Karpas-422 (cell line): ENCODE measurements around the gene PCDHGA4. TPM values are rescaled to one million over a fixed set of nuclear protein-coding genes. Genes with fewer than 3 reads are reported as not detected.

Source experiments
- DNase-seq: peaks from one replicate; pipeline ENCODE4 v3.0.0-alpha.2; 2015
- H2AFZ ChIP-seq: fragments of 200-600 bp; sonication (generic); 2 replicates; pipeline ENCODE4 v1.6.1; 2014; ENCODE audit warnings: antibody characterized with exemption, low read length, mixed read lengths
- H3K27ac ChIP-seq: fragments of 200-600 bp; sonication (generic); 2 replicates; pipeline ENCODE4 v1.5.1; 2014; ENCODE audit warnings: mild to moderate bottlenecking, low read length, moderate library complexity
- H3K27me3 ChIP-seq: fragments of 200-600 bp; sonication (generic); 2 replicates; pipeline ENCODE4 v1.6.1; 2014; ENCODE audit warnings: low read length, mixed read lengths
- H3K36me3 ChIP-seq: fragments of 200-600 bp; sonication (generic); 2 replicates; pipeline ENCODE4 v1.6.1; 2014; ENCODE audit warnings: low read length, mixed read lengths; ENCODE audit not compliant: insufficient read depth
- H3K4me1 ChIP-seq: fragments of 200-600 bp; sonication (generic); 2 replicates; pipeline ENCODE4 v1.6.1; 2014; ENCODE audit warnings: mild to moderate bottlenecking, low read length, mixed read lengths
- H3K4me2 ChIP-seq: fragments of 200-600 bp; sonication (generic); 2 replicates; pipeline ENCODE4 v1.6.1; 2014; ENCODE audit warnings: low read length, low read depth, mild to moderate bottlenecking; ENCODE audit not compliant: poor library complexity, severe bottlenecking
- H3K4me3 ChIP-seq: fragments of 200-600 bp; sonication (generic); 2 replicates; pipeline ENCODE4 v1.5.1; 2014; ENCODE audit warnings: mild to moderate bottlenecking, antibody characterized with exemption, low read length, mixed read lengths
- H3K79me2 ChIP-seq: fragments of 200-600 bp; sonication (generic); 2 replicates; pipeline ENCODE4 v1.6.1; 2014; ENCODE audit warnings: mild to moderate bottlenecking, low read length, mixed read lengths
- H3K9ac ChIP-seq: fragments of 200-600 bp; sonication (generic); 2 replicates; pipeline ENCODE4 v1.6.0; 2014; ENCODE audit warnings: low read length
- H3K9me2 ChIP-seq: fragments of 200-600 bp; sonication (generic), shearing (Covaris generic); replicated peaks from 2 replicates; pipeline ENCODE4 v1.6.0; 2014; ENCODE audit warnings: mild to moderate bottlenecking, low read length, moderate library complexity; ENCODE audit not compliant: insufficient read depth
- H3K9me3 ChIP-seq: fragments of 300-700, 200-600 bp; sonication (generic); 2 replicates; pipeline ENCODE4 v1.6.1; 2014; ENCODE audit warnings: low read length, mixed read lengths
- H4K20me1 ChIP-seq: fragments of 200-600 bp; sonication (generic); 2 replicates; pipeline ENCODE4 v1.6.1; 2014; ENCODE audit warnings: mild to moderate bottlenecking, antibody characterized with exemption, low read length, low read depth; ENCODE audit not compliant: insufficient read depth
- total RNA-seq: library from RNA; depleted of rRNA; stranded (reverse); fragments of >200 nt; shearing (Covaris generic); gene quantifications from 2 replicates; pipeline ENCODE4 v1.2.3, GENCODE V29; 2014; ENCODE audit warnings: low replicate concordance

Gene PCDHGA4
- total RNA-seq, 1 experiment from 2014 or later = 13.5 TPM

DNA sequence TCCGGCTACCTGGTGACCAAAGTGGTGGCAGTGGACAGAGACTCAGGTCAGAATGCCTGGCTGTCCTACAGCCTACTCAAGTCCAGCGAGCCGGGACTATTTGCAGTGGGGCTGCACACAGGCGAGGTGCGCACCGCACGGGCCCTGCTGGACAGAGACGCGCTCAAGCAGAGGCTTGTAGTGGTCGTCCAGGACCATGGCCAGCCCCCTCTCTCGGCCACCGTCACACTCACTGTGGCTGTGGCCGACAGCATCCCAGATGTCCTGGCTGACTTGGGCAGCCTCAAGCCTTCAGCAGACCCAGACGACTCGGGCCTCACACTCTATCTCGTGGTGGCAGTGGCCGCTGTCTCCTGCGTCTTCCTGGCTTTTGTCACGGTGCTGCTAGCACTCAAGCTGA, 2.1 kb downstream of the PCDHGA4 start:
- no peaks in the 10 kb centered on the region for H4K20me1 ChIP-seq
- H3K4me1 ChIP-seq = peaks cover 24% of the 10 kb centered on the region
- no peaks in the 10 kb centered on the region for H3K27me3 ChIP-seq
- peaks cover 38% of the 10 kb centered on the region for H3K79me2 ChIP-seq
- peaks cover 28% of the 10 kb centered on the region; the same call in 1 of the 2 replicates for H3K36me3 ChIP-seq
- H3K9me3 ChIP-seq = peaks cover 19% of the 10 kb centered on the region
- no peak for DNase-seq
- H3K4me2 ChIP-seq = no peak overlapping the region
- H3K27ac ChIP-seq = no peak overlapping the region
- no peaks in the 10 kb centered on the region for H3K9me2 ChIP-seq
- H2AFZ ChIP-seq = no peak overlapping the region
- H3K4me3 ChIP-seq = no peak overlapping the region
- H3K9ac ChIP-seq = no peak overlapping the region

DNA sequence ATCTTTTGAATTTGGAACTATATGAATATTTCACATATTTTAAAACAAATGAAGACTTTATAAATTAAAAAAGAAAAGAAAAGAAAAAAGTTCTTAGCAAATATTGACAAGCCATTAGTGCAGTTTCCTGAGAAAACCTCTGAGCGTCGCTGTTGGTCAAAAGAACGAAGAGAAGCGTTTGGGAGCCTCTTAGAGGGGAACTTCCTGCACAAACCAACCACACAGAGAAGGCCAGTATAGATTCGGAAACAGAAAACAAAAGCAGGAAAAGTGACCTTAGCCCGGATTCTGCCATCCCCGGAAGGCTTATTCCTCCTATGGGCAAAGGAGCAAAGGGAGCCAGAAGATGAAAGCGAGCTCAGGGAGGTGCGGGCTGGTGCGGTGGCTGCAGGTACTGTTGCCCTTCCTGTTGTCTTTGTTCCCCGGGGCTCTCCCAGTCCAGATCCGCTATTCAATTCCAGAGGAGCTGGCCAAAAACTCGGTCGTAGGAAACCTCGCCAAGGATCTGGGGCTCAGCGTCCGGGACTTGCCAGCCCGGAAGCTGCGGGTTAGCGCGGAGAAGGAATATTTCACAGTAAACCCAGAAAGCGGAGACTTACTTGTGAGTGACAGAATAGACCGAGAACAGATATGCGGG, 5.1 kb downstream of the PCDHGA4 start, which contains the start of gene PCDHGB2:
TSS of gene PCDHGB2 (plus strand) at position 205 of the 637 bp plus-strand sequence. CDS start at position 347, 142 bp downstream.
- Histone ChIP-seq H3K4me2 (peak within 1 kb of the TSS; percentile 70), H3K4me1 (peaks cover 39% of the 10 kb centered on the region), H3K9ac (peak within 1 kb of the TSS; percentile 70), H3K9me3 (peaks cover 28% of the 10 kb centered on the region), H3K27ac (peak within 1 kb of the TSS; percentile 67), H3K27me3 (no peaks in the 10 kb centered on the region), H3K4me3 (peak within 1 kb of the TSS; percentile 67), H3K79me2 (peaks cover 35% of the 10 kb centered on the region), H4K20me1 (no peaks in the 10 kb centered on the region), H3K36me3 (peaks cover 30% of the 10 kb centered on the region), H2AFZ (0 out of 2 replicates have a peak within 1 kb of the TSS, but pooled peaks have one; percentile 39), H3K9me2 (no peaks in the 10 kb centered on the region)
- DNase-seq = peak; percentile 87

DNA sequence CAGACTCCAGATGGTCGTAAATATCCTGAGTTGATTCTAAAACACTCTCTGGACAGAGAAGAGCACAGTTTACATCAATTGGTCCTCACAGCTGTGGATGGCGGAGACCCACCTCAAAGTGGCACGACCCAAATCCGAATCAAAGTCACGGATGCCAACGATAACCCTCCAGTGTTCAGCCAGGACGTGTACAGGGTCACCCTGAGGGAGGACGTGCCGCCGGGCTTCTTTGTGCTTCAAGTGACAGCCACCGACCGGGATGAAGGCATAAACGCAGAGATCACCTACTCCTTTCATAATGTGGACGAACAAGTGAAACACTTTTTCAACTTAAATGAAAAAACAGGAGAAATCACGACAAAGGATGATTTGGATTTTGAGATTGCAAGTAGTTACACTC, 5.9 kb downstream of the PCDHGA4 start:
- Histone ChIP-seq H3K27ac (peak overlapping the region; percentile 67; the same call in 1 of the 2 replicates), H3K4me2 (peak overlapping the region; percentile 70), H3K9me2 (no peaks in the 10 kb centered on the region), H3K9me3 (peaks cover 21% of the 10 kb centered on the region; the same call in 1 of the 2 replicates), H3K27me3 (no peaks in the 10 kb centered on the region), H2AFZ (no peak overlapping the region), H3K4me3 (peak overlapping the region; percentile 67; the same call in 1 of the 2 replicates), H3K79me2 (peaks cover 35% of the 10 kb centered on the region), H3K4me1 (peaks cover 39% of the 10 kb centered on the region), H4K20me1 (no peaks in the 10 kb centered on the region), H3K9ac (peak overlapping the region; percentile 70; the same call in 1 of the 2 replicates), H3K36me3 (peaks cover 29% of the 10 kb centered on the region)
- DNase-seq = no peak

DNA sequence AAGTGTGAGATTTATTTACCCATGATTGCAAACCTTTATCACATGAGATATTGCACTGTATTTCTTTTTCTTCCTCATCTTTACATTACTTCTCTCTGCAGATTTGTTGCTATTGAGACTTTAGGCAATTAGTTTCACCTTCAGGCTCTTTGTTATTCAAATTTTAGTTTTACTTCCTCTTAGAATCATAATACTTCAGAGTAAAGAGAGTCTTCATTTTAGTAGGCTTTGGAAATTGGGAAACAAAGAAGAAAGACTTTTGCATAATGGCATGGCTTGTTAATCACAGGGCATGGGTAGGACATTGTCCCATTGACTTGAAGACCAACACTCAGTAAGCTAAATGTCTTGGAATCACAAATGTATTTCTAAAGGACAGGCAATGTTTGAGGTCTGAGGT, 7.9 kb downstream of the PCDHGA4 start:
- peak; percentile 70 for DNase-seq
- Histone ChIP-seq H3K9me3 (peaks cover 24% of the 10 kb centered on the region; the same call in 1 of the 2 replicates), H3K4me1 (peaks cover 40% of the 10 kb centered on the region), H3K27me3 (no peaks in the 10 kb centered on the region), H3K27ac (peak overlapping the region; percentile 90), H3K36me3 (peaks cover 29% of the 10 kb centered on the region), H3K9me2 (no peaks in the 10 kb centered on the region), H2AFZ (no peak overlapping the region), H4K20me1 (no peaks in the 10 kb centered on the region), H3K79me2 (peaks cover 28% of the 10 kb centered on the region), H3K9ac (no peak overlapping the region), H3K4me3 (peak overlapping the region; percentile 25; the same call in 1 of the 2 replicates), H3K4me2 (peak overlapping the region; percentile 42)

DNA sequence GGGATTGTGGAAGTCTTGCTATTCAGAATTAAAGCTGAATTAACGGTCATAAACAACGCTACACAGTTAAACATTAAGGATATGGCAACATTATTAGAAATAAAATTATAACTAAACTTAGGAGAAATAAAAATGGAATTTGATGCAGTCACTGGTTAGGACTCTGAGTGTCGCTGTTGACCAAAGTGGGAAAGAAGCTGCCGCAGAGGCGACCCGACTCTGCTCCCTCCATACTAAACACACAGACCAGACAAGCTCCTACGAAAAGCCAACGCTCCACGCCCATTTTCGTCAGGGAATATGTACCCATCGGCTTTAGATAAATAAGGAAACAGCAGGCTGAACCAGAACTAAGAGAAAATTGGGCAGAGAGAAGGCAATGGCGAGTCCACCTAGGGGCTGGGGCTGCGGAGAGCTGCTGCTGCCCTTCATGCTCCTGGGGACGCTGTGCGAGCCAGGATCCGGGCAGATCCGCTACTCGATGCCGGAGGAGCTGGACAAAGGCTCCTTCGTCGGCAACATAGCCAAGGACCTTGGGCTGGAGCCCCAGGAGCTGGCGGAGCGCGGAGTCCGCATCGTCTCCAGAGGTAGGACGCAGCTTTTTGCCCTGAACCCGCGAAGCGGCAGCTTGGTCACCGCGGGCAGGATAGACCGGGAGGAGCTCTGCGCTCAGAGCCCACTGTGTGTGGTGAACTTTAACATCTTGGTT, 9.3 kb downstream of the PCDHGA4 start, which contains the start of gene PCDHGA5:
TSS of gene PCDHGA5 (plus strand) at position 211 of the 709 bp plus-strand sequence. CDS start at position 380, 169 bp downstream.
- Histone ChIP-seq H3K36me3 (peaks cover 24% of the 10 kb centered on the region), H2AFZ (no peak within 1 kb of the TSS), H3K9me3 (peaks cover 24% of the 10 kb centered on the region; the same call in 1 of the 2 replicates), H3K27ac (peak within 1 kb of the TSS; percentile 90), H3K4me2 (peak within 1 kb of the TSS; percentile 42), H3K9me2 (no peaks in the 10 kb centered on the region), H3K79me2 (peaks cover 31% of the 10 kb centered on the region), H3K4me3 (0 out of 2 replicates have a peak within 1 kb of the TSS, but pooled peaks have one; percentile 25), H3K27me3 (no peaks in the 10 kb centered on the region), H3K9ac (no peak within 1 kb of the TSS), H4K20me1 (no peaks in the 10 kb centered on the region), H3K4me1 (peaks cover 40% of the 10 kb centered on the region)
- DNase-seq = no peak

DNA sequence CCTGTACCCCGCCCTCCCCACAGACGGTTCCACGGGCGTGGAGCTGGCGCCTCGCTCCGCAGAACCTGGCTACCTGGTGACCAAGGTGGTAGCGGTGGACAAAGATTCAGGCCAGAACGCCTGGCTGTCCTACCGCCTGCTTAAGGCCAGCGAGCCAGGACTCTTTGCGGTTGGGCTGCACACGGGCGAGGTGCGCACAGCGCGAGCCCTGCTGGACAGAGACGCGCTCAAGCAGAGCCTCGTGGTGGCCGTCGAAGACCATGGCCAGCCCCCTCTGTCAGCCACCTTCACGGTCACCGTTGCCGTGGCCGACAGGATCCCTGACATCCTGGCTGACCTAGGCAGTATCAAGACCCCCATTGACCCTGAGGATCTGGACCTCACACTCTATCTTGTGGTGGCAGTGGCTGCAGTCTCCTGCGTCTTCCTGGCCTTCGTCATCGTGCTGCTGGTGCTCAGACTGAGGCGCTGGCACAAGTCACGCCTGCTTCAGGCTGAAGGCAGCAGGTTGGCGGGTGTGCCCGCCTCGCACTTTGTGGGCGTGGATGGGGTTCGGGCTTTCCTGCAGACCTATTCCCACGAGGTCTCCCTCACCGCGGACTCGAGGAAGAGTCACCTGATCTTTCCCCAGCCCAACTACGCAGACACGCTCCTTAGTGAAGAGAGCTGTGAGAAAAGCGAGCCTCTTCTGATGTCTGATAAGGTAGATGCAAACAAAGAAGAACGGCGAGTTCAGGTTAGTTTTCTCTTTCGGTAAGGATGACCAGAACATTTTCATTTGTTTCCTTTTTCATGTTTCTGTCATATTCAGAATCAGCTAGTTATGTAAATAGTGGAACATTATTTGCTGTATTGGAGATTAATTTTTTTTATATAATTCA, 11.4 kb downstream of the PCDHGA4 start:
- no peak for DNase-seq
- Histone ChIP-seq H4K20me1 (no peaks in the 10 kb centered on the region), H3K4me1 (peaks cover 42% of the 10 kb centered on the region), H3K9me2 (no peaks in the 10 kb centered on the region), H3K79me2 (peaks cover 28% of the 10 kb centered on the region), H3K9me3 (peaks cover 27% of the 10 kb centered on the region), H3K4me2 (no peak overlapping the region), H3K27me3 (no peaks in the 10 kb centered on the region), H2AFZ (no peak overlapping the region), H3K27ac (no peak overlapping the region), H3K36me3 (peaks cover 29% of the 10 kb centered on the region), H3K4me3 (no peak overlapping the region), H3K9ac (no peak overlapping the region)

DNA sequence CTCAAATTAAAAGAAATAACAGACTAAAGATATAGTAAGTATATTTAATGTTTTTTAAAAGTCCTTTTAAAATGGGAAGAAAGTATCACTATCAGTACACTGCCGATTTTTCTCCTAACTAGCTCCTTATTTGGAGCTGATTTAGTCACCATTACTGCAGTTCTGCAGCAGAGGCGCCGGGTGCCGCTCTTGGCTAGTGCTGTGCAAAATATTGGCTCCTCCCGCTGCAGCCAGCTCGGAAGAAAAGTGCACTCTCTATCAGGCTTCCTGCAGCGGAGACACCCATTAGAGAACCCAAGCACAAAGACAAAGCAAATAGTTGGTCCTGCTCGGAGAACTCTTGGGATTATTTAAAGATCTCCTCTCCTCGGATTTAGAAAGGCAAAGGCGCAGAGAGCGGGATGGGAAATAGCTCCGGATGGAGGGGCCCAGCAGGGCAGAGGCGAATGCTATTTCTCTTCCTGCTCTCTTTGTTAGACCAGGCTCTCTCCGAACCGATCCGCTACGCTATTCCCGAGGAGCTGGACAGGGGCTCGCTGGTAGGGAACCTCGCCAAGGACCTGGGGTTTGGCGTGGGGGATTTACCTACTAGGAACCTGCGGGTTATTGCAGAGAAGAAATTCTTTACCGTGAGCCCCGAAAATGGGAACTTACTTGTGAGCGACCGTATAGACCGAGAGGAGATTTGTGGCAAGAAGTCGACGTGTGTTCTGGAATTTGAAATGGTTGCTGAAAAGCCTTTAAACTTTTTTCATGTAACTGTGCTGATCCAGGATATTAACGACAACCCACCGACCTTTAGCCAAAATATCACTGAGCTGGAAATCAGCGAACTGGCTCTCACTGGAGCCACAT, 15.4 kb downstream of the PCDHGA4 start, which contains the start of gene PCDHGB3:
TSS of gene PCDHGB3 (plus strand) at position 249 of the 855 bp plus-strand sequence. CDS start at position 402, 153 bp downstream.
- H3K79me2 ChIP-seq = peaks cover 51% of the 10 kb centered on the region
- peak within 1 kb of the TSS; percentile 62 for H3K4me3 ChIP-seq
- H2AFZ ChIP-seq = peak within 1 kb of the TSS; percentile 31
- peak; percentile 95 for DNase-seq
- peaks cover 26% of the 10 kb centered on the region for H3K4me1 ChIP-seq
- no peaks in the 10 kb centered on the region for H3K9me2 ChIP-seq
- peaks cover 47% of the 10 kb centered on the region for H3K9me3 ChIP-seq
- peak within 1 kb of the TSS; percentile 72 for H3K9ac ChIP-seq
- H3K4me2 ChIP-seq = peak within 1 kb of the TSS; percentile 78
- no peaks in the 10 kb centered on the region for H3K27me3 ChIP-seq
- peaks cover 47% of the 10 kb centered on the region for H3K36me3 ChIP-seq
- H3K27ac ChIP-seq = peak within 1 kb of the TSS; percentile 81
- no peaks in the 10 kb centered on the region for H4K20me1 ChIP-seq
